ENCODE measurements around the gene PPIL4.
"Not testable (repeated sequence)": the region's sequence is repeated elsewhere in the genome, so short reads cannot be mapped to it uniquely, and the experiment has no call there.

Gene PPIL4

GRCh38 chr6:149460249-149460648 is 85.6 kb downstream of the PPIL4 start:
- DNase-seq (ENCODE audit: low read depth in 1 of 2, low spot score in 1 of 2), result not testable (repeated sequence)

- DNase-seq (ENCODE audit: low read depth in 1 of 2, low spot score in 1 of 2), result no peak
Observed at GRCh38 chr6:149459761-149460160, 86.1 kb downstream of the PPIL4 start.

GRCh38 chr6:149458806-149459205 is 87.0 kb downstream of the PPIL4 start:
- no peak for DNase-seq (ENCODE audit: low read depth in 1 of 2, low spot score in 1 of 2)

- no peak for DNase-seq (ENCODE audit: low read depth in 1 of 2, low spot score in 1 of 2)
Observed at GRCh38 chr6:149458196-149458595, 87.6 kb downstream of the PPIL4 start.

GRCh38 chr6:149457316-149457884 is 88.4 kb downstream of the PPIL4 start:
- no peak for DNase-seq (ENCODE audit: low read depth in 1 of 2, low spot score in 1 of 2)

- DNase-seq (ENCODE audit: low read depth in 1 of 2, low spot score in 1 of 2), result no peak
Observed at GRCh38 chr6:149456311-149457021, 89.4 kb downstream of the PPIL4 start.

GRCh38 chr6:149455031-149455732 is 90.7 kb downstream of the PPIL4 start:
- DNase-seq (ENCODE audit: low read depth in 1 of 2, low spot score in 1 of 2), result no peak
